DND-41 (cell line): ENCODE measurements around the gene CDCP1.

ENCODE experiments used
- ATAC-seq: fragments of 200-7000 bp; cut with Tn5 transposase; 3 replicates; pipeline ENCODE4 v1.9.1; 2021; ENCODE audit warnings: low read depth; ENCODE audit not compliant: insufficient read depth
- DNase-seq: peaks from one replicate; pipeline ENCODE4 v3.0.0-alpha.2; 2020
- H2AFZ ChIP-seq: 2 replicates; pipeline ENCODE4 v1.6.0; 2012; ENCODE audit warnings: low read depth, low read length
- H3K27ac ChIP-seq: 2 replicates; pipeline ENCODE4 v1.5.1; 2012; ENCODE audit warnings: low read length, inconsistent platforms
- H3K27me3 ChIP-seq: fragments of 200-600 bp; sonication (generic); 2 replicates; pipeline ENCODE4 v1.6.0; 2012; ENCODE audit warnings: low read length, mild to moderate bottlenecking, inconsistent platforms; ENCODE audit not compliant: insufficient read depth, poor library complexity
- H3K36me3 ChIP-seq: 2 replicates; pipeline ENCODE4 v1.5.1; 2012; ENCODE audit warnings: low read length, inconsistent platforms; ENCODE audit not compliant: insufficient read depth
- H3K4me1 ChIP-seq: 2 replicates; pipeline ENCODE4 v1.5.1; 2012; ENCODE audit warnings: mild to moderate bottlenecking, low read length; ENCODE audit not compliant: insufficient read depth
- H3K4me2 ChIP-seq: 2 replicates; pipeline ENCODE4 v1.6.0; 2012; ENCODE audit warnings: mild to moderate bottlenecking, moderate library complexity, low read length, inconsistent platforms; ENCODE audit not compliant: insufficient read depth
- H3K4me3 ChIP-seq, 2 experiments: fragments of 200-600 bp in 1 of 2; shearing (Covaris generic) in 1 of 2; 2 replicates each; pipeline ENCODE4 v1.5.1; 2012 to 2016; ENCODE audit warnings: inconsistent platforms in 2 of 2, low read length in 2 of 2, mild to moderate bottlenecking in 2 of 2, low read depth in 1 of 2, moderate library complexity in 1 of 2
- H3K79me2 ChIP-seq: 2 replicates; pipeline ENCODE4 v1.6.0; 2012; ENCODE audit warnings: low read length, inconsistent platforms; ENCODE audit not compliant: insufficient read depth
- H3K9ac ChIP-seq: 2 replicates; pipeline ENCODE4 v1.6.0; 2012; ENCODE audit warnings: low read depth, mild to moderate bottlenecking, inconsistent platforms, low read length, moderate library complexity
- H3K9me3 ChIP-seq: 2 replicates; pipeline ENCODE4 v1.5.1; 2012; ENCODE audit warnings: low read length, moderate library complexity, mild to moderate bottlenecking, inconsistent platforms; ENCODE audit not compliant: insufficient read depth, severe bottlenecking
- H4K20me1 ChIP-seq: 2 replicates; pipeline ENCODE4 v1.6.0; 2012; ENCODE audit warnings: low read length; ENCODE audit not compliant: insufficient read depth
- CTCF ChIP-seq: IDR thresholded peaks from 2 replicates; pipeline ENCODE4 v1.5.1; 2012; ENCODE audit warnings: borderline replicate concordance, low read length, moderate library complexity, mild to moderate bottlenecking; ENCODE audit not compliant: poor library complexity, severe bottlenecking; ENCODE audit errors: extremely low read depth
- EZH2 ChIP-seq: IDR thresholded peaks from 3 replicates; pipeline ENCODE4 v1.6.1; 2012; ENCODE audit warnings: borderline replicate concordance, low read depth, mild to moderate bottlenecking, moderate library complexity, low read length, inconsistent platforms; ENCODE audit not compliant: severe bottlenecking

CDCP1 gene

GRCh38 chr3:45084820-45085816 is 61.1 kb downstream of the CDCP1 start:
- H2AFZ ChIP-seq: no peak overlapping the region
- H3K36me3 ChIP-seq: no peaks in the 10 kb centered on the region
- H4K20me1 ChIP-seq: no peaks in the 10 kb centered on the region
- TF ChIP-seq CTCF (no peak), EZH2 (no peak)
- H3K79me2 ChIP-seq: no peaks in the 10 kb centered on the region
- H3K9ac ChIP-seq: no peak overlapping the region
- H3K4me1 ChIP-seq: peaks cover 4% of the 10 kb centered on the region
- peaks cover 4% of the 10 kb centered on the region for H3K27me3 ChIP-seq
- no peak overlapping the region for H3K4me2 ChIP-seq
- no peak overlapping the region for H3K27ac ChIP-seq
- no peak overlapping the region for H3K4me3 ChIP-seq
- DNase-seq: no peak
- ATAC-seq: no peak
- H3K9me3 ChIP-seq: no peaks in the 10 kb centered on the region

- Histone ChIP-seq H3K9ac (no peak overlapping the region), H2AFZ (no peak overlapping the region), H3K36me3 (no peaks in the 10 kb centered on the region), H3K4me3 (no peak overlapping the region), H3K79me2 (no peaks in the 10 kb centered on the region), H3K9me3 (no peaks in the 10 kb centered on the region), H4K20me1 (no peaks in the 10 kb centered on the region), H3K27ac (no peak overlapping the region), H3K4me1 (no peaks in the 10 kb centered on the region), H3K27me3 (peaks cover 4% of the 10 kb centered on the region), H3K4me2 (no peak overlapping the region)
- no peak for DNase-seq
- no peak for TF ChIP-seq CTCF
- TF ChIP-seq EZH2: no peak
- ATAC-seq: no peak
Measured at GRCh38 chr3:45084361-45084760, 61.8 kb downstream of the CDCP1 start.

GRCh38 chr3:45083023-45083422 is 63.2 kb downstream of the CDCP1 start:
- H3K9ac ChIP-seq: no peak overlapping the region
- ATAC-seq: no peak
- H3K4me3 ChIP-seq: no peak overlapping the region
- no peak overlapping the region for H3K4me2 ChIP-seq
- no peaks in the 10 kb centered on the region for H3K36me3 ChIP-seq
- no peaks in the 10 kb centered on the region for H3K9me3 ChIP-seq
- no peaks in the 10 kb centered on the region for H3K4me1 ChIP-seq
- H3K27me3 ChIP-seq: peaks cover 4% of the 10 kb centered on the region
- no peak overlapping the region for H3K27ac ChIP-seq
- TF ChIP-seq CTCF (no peak), EZH2 (no peak)
- H2AFZ ChIP-seq: no peak overlapping the region
- H4K20me1 ChIP-seq: no peaks in the 10 kb centered on the region
- no peak for DNase-seq
- no peaks in the 10 kb centered on the region for H3K79me2 ChIP-seq
